ENCODE data around the gene CARNS1. TPM values are rescaled to one million over a fixed set of nuclear protein-coding genes. Genes with fewer than 3 reads are reported as not detected.

Gene CARNS1
- total and polyA plus RNA-seq, 2 of the 13 experiments (the other 11 are each of a cell fraction or from before 2014, with no cell fraction given): not detected

- TF ChIP-seq ZXDC (CRISPR knock-in tag; IDR thresholded peaks at IDR 0.05) (no peak), HBP1 (CRISPR knock-in tag; IDR thresholded peaks at IDR 0.05; ENCODE audit: low read depth) (no peak), HNRNPUL1 (IDR thresholded peaks at IDR 0.05; ENCODE audit: low read depth, low read length) (no peak), RAD51 (IDR thresholded peaks at IDR 0.05; ENCODE audit: borderline replicate concordance) (no peak), PRMT3 (CRISPR knock-in tag; IDR thresholded peaks at IDR 0.05; ENCODE audit: borderline replicate concordance, low read depth) (no peak), SNAPC5 (CRISPR knock-in tag; IDR thresholded peaks at IDR 0.05; ENCODE audit: borderline replicate concordance) (no peak), ZNF800 (CRISPR knock-in tag; IDR thresholded peaks at IDR 0.05) (no peak), ZNF451 (CRISPR knock-in tag; IDR thresholded peaks at IDR 0.05) (no peak), ZKSCAN5 (CRISPR knock-in tag; IDR thresholded peaks at IDR 0.05) (no peak), CHCHD3 (CRISPR knock-in tag; IDR thresholded peaks at IDR 0.05) (no peak), RARG (CRISPR knock-in tag; IDR thresholded peaks at IDR 0.05; ENCODE audit: low read depth) (no peak), ZSCAN22 (CRISPR knock-in tag; IDR thresholded peaks at IDR 0.05) (no peak), MXD1 (CRISPR knock-in tag; IDR thresholded peaks at IDR 0.05) (no peak)
Measured at GRCh38 chr11:67376063-67376820, 39.2 kb upstream of the CARNS1 start (continued).
